ENCODE results near the gene AGRN.

The AGRN gene

DNA sequence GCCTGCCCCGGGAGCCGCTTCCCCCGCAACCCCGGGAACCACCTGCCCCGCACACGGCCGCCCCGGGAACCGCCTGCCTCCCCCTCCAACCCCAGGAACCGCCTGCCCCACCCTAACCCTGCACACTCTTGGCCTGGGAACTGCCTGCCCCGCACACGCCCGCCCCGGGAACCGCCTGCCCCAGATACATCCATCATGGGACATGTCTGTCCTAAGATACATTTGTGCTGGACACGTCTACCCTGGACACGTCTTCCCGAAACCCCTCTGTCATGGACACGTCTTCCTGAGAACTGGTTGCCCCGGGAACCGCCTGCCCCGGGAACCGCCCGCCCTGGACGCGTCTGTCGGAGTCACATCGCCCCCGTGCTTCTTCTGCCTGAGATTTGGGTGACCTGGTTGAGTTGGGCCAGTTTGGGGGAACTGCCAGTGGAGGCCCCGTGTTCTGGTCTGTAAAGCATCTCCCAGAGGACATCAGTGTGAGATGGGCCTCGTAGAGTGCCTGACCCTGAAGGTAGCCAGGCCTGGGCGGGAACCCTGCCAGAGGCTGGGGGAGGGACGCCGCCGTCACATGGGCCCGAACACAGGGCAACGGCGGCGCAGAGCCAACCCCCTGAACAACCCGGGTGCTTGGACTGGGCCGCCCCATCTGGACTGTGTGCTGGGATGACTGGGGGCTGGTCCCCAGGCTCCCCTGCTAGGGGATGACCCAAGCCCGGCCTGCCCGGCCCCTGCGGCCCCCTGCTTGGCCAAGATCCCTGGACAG, 41.7 kb upstream of the AGRN start:
- TF ChIP-seq, protein P1, sequence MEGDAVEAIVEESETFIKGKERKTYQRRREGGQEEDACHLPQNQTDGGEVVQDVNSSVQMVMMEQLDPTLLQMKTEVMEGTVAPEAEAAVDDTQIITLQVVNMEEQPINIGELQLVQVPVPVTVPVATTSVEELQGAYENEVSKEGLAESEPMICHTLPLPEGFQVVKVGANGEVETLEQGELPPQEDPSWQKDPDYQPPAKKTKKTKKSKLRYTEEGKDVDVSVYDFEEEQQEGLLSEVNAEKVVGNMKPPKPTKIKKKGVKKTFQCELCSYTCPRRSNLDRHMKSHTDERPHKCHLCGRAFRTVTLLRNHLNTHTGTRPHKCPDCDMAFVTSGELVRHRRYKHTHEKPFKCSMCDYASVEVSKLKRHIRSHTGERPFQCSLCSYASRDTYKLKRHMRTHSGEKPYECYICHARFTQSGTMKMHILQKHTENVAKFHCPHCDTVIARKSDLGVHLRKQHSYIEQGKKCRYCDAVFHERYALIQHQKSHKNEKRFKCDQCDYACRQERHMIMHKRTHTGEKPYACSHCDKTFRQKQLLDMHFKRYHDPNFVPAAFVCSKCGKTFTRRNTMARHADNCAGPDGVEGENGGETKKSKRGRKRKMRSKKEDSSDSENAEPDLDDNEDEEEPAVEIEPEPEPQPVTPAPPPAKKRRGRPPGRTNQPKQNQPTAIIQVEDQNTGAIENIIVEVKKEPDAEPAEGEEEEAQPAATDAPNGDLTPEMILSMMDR (IDR thresholded peaks at IDR 0.05; ENCODE audit: insufficient read depth, low read depth, low read length, missing control alignments) = no peak
- DNase-seq (ENCODE audit: low read depth) = no peak
- no peak overlapping the region for H3K4me3 ChIP-seq (ENCODE audit: low read depth, low read length)

DNA sequence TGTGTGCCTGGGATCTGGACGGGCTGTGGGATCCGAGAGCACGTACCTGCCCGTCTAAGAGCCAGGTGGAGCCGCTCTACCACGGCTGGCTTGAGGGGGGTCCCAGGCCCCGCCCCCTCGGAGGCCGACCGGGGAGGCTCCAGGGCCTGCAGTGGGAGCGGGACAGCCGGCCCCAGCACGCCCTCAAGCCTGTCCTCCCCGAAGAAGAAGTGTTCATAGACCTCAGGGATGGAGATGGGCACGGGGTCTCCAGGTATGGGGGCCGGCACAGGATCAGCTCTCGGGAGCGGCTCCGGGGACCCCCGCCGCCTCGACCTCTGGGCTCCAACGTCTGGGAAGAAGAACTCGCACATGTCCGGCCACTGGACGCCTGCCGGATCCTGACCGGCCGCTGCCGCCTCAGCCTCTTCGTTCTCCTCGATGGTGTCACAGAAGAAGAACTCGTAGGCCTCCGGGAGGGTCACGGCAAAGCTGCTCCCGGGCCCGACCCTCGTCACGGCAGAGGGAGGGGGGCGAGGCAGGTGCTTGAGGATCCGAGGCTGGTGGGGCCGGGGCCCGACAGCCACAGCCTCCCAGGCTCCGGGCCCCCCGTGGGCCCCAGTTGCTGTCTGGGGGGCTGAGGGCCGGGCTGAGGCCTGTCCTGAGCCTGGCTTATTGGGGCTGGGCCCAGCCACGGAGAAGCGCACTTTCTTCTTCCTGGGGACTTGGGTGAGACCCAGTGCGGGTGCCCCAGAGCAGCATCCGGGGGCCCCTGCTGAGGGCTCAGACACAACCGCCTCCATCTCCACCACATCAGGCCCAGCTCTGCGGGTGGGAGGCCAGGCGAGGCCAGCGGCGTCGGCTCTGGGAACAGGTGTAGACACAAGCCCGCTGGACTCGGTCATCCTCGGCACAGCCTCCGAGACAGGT, 40.8 kb upstream of the AGRN start:
- no peak overlapping the region for H3K4me3 ChIP-seq (ENCODE audit: low read depth, low read length)
- TF ChIP-seq, protein P1 (IDR thresholded peaks at IDR 0.05; ENCODE audit: insufficient read depth, low read depth, low read length, missing control alignments) = no peak
- DNase-seq (ENCODE audit: low read depth) = no peak

DNA sequence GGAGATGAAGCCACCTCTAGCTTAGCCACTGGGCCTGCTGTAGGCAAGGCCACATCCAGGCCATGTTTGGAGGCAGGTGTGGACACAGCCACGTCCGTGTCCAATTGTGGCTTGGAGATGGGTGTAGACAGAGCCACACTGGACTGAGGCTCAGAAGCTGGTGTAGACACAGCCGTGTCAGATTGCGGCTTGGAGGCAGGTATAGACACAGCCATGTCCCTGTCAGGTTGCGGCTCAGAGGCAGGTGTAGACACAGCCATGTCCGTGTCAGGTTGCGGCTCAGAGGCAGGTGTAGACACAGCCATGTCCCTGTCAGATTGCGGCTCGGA, 40.2 kb upstream of the AGRN start:
- TF ChIP-seq, protein P1 (IDR thresholded peaks at IDR 0.05; ENCODE audit: insufficient read depth, low read depth, low read length, missing control alignments) = no peak
- no peak overlapping the region for H3K4me3 ChIP-seq (ENCODE audit: low read depth, low read length)
- DNase-seq (ENCODE audit: low read depth) = no peak

DNA sequence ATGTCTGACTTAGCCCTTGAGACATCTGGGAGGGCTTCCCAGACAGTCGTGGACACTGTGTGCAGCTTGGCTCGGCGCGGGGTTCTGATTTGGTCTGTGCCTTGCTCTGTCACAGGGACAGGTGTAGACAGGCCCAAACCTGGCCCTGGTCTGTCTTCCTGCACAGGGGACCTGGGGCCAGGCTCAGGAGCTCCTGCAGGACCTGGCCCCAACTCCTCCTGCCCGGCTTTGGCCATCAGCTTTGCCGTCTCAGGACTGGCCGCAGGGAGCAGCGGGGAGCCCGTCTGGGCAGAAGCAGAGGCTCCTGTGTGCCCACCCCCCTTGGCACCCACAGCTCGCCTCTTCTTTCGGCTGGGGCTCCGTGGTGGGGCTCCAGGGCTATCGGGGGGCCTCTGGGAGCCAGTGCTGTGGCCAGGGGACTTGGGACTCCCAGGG, 39.8 kb upstream of the AGRN start:
- TF ChIP-seq, protein P1 (IDR thresholded peaks at IDR 0.05; ENCODE audit: insufficient read depth, low read depth, low read length, missing control alignments) = no peak
- DNase-seq (ENCODE audit: low read depth) = no peak
- H3K4me3 ChIP-seq (ENCODE audit: low read depth, low read length) = no peak overlapping the region

DNA sequence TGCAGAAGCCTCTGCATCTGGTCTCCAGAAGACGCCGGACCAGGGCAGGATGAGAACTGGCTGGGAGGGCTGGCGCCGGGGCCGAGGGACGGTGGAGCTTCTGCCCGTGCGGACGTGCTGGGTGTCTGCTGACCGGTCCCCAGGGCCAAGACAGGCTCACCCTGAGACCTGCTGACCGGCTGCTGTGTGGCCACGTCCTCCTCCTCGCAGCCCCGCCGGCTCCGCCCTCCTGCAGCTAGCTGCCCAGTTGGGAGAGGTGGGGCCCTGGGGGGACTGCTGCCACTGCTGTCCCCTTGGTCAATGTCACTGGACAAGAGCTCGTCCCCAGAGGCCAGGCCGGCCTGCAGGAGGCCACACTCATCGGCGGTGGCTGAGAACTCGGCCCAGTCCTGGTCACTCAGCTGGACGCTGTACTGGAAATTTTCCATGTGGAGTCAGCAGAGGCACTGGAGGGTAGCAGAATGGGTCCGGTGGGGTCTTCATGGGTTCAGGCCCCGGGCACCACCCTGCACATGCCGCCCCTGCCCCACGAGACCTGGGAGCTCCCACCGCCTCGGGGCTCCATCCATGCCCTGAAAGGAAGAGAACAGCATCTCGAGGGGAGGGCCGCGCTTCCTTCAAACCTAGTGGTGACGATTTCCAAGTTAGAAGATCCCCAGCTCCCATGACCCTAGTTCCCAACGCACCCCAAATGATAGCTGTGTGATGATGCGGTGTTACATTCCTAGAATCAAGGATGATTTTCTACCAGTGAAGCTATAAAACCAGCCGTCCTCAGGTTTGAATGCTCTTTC, 39.1 kb upstream of the AGRN start:
- no peak for DNase-seq (ENCODE audit: low read depth)
- H3K4me3 ChIP-seq (ENCODE audit: low read depth, low read length) = no peak overlapping the region
- TF ChIP-seq, protein P1 (IDR thresholded peaks at IDR 0.05; ENCODE audit: insufficient read depth, low read depth, low read length, missing control alignments) = no peak

DNA sequence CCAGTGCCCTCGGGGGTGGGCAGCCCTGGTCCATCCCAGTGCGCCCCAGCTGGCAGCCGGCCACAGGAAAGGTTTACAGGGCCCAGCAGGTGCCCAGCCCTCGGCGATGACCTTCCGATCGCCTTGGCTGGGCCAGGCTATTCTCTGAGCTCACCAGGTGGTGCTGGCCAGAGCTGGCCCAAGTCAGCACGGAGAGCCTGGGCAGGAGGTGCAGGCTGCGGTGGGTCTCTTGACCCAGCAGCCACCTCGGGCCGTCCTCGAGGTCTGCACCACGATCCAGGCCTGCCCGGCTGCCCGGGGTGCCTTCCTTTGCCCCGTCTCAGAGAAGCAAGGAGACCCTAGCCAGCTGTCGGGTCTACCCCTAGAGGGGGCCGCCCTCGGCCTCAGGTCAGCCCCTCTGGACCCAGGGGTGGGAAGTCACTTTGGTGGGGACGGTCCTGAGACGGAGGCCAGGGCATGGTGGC, 38.4 kb upstream of the AGRN start:
- TF ChIP-seq, protein P1 (IDR thresholded peaks at IDR 0.05; ENCODE audit: insufficient read depth, low read depth, low read length, missing control alignments) = no peak
- DNase-seq (ENCODE audit: low read depth) = no peak
- no peak overlapping the region for H3K4me3 ChIP-seq (ENCODE audit: low read depth, low read length)
